Muscle layer of colon (tissue), 2 donors: ENCODE data around the gene ILF3.

Experiments used
- H3K27ac ChIP-seq: one replicate; pipeline ENCODE4 v1.7.0; 2013; ENCODE audit warnings: low read depth, mild to moderate bottlenecking, low read length, moderate library complexity
- H3K27me3 ChIP-seq, 2 donors: one replicate each; pipeline ENCODE4 v1.7.0; 2013; ENCODE audit warnings: low read length in 2 of 2, mild to moderate bottlenecking in 2 of 2; ENCODE audit not compliant: insufficient read depth in 2 of 2, control insufficient read depth in 1 of 2
- H3K36me3 ChIP-seq: one replicate; pipeline ENCODE4 v1.7.0; 2013; ENCODE audit warnings: mild to moderate bottlenecking, low read length; ENCODE audit not compliant: insufficient read depth
- H3K4me1 ChIP-seq: one replicate; pipeline ENCODE4 v1.7.0; 2013; ENCODE audit warnings: mild to moderate bottlenecking, low read length; ENCODE audit not compliant: insufficient read depth
- H3K4me3 ChIP-seq, 2 donors: one replicate each; pipeline ENCODE4 v1.7.0; 2013; ENCODE audit warnings: low read length in 2 of 2, low read depth in 1 of 2, mild to moderate bottlenecking in 1 of 2, moderate library complexity in 1 of 2
- H3K9ac ChIP-seq: one replicate; pipeline ENCODE4 v1.7.0; 2013; ENCODE audit warnings: low read length
- H3K9me3 ChIP-seq: one replicate; pipeline ENCODE4 v1.7.0; 2013; ENCODE audit warnings: mild to moderate bottlenecking, low read length
- donor health status: abdominal sarcoma.
- donor health status: Adenocarcinoma of cecum.

Gene ILF3

GRCh38 chr19:10688545-10689280 is 34.6 kb downstream of the ILF3 start:
- Histone ChIP-seq H3K27me3 (no peaks in the 10 kb centered on the region), H3K4me1 (no peaks in the 10 kb centered on the region), H3K4me3 (no peak overlapping the region), H3K9me3 (no peaks in the 10 kb centered on the region), H3K9ac (no peak overlapping the region), H3K27ac (no peak overlapping the region), H3K36me3 (peaks cover 56% of the 10 kb centered on the region)

DNA sequence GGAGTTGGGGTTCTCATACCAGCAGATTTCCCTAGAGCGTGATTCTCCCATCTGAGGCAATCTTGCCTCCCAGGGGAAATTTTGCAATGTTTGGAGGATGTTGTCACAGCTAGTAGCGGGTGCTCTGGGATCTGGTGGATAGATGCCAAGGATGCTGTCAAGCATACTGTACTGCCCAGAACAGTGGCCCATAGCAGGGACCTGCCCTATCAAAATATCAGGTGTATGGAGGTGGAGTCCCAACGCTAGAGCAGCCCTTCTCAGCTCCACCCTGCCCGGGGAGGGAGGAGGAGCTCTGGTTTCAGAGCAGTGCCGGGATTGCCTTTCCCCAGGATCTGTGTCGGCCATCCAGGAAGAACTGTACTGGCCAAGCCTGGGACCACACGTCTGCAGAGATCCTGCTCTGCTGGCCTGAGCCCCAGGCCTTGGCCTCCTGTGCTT is 36.2 kb downstream of the ILF3 start:
- Histone ChIP-seq H3K4me3 (no peak overlapping the region), H3K9me3 (no peaks in the 10 kb centered on the region), H3K4me1 (no peaks in the 10 kb centered on the region), H3K27ac (no peak overlapping the region), H3K36me3 (peaks cover 40% of the 10 kb centered on the region), H3K9ac (no peak overlapping the region), H3K27me3 (no peaks in the 10 kb centered on the region)

DNA sequence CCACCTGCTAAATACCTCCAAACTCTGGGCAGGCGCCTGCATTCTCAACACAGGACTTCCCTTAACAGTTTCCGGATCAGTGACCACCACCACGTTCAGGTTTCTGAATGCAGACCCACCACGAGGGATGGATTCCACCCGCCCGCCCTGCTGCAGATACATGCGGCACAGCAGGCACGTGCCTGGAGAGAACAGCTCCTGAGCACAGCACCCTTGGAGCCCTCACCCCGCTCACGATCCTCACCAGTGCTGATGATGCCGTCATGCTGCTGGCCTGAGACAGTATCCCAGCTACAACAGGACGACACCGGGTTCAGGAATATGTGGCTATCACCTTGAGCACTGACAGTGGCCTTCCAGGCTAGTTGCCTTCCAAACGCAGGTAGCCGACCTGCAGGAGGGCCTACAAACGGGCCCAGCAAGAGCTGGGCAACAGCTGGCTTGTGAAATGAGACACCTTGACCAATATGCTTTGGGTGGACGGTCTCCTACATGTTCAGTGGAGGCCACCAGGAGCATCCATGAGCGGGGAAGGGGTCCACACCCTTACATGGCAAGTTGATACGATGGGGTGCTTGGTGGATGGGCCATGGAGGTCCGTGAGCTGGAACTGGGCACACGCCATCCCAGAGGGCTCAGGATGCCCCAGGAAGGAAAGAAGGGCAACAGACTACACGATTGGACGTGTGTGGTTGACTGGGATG is 37.2 kb downstream of the ILF3 start:
- H3K9ac ChIP-seq, result no peak overlapping the region
- no peaks in the 10 kb centered on the region for H3K4me1 ChIP-seq
- H3K27me3 ChIP-seq, result no peaks in the 10 kb centered on the region
- H3K9me3 ChIP-seq, result no peaks in the 10 kb centered on the region
- peaks cover 37% of the 10 kb centered on the region for H3K36me3 ChIP-seq
- no peak overlapping the region for H3K4me3 ChIP-seq
- H3K27ac ChIP-seq, result no peak overlapping the region

GRCh38 chr19:10691883-10692282 is 37.7 kb downstream of the ILF3 start:
- Histone ChIP-seq H3K9ac (no peak overlapping the region), H3K27me3 (no peaks in the 10 kb centered on the region), H3K4me1 (no peaks in the 10 kb centered on the region), H3K9me3 (no peaks in the 10 kb centered on the region), H3K4me3 (no peak overlapping the region), H3K27ac (no peak overlapping the region), H3K36me3 (peaks cover 31% of the 10 kb centered on the region)

- Histone ChIP-seq H3K9me3 (no peaks in the 10 kb centered on the region), H3K27me3 (no peaks in the 10 kb centered on the region), H3K9ac (no peak overlapping the region), H3K4me3 (no peak overlapping the region), H3K36me3 (peaks cover 25% of the 10 kb centered on the region), H3K4me1 (no peaks in the 10 kb centered on the region), H3K27ac (no peak overlapping the region)
Measured at GRCh38 chr19:10692673-10693264, 38.6 kb downstream of the ILF3 start.

DNA sequence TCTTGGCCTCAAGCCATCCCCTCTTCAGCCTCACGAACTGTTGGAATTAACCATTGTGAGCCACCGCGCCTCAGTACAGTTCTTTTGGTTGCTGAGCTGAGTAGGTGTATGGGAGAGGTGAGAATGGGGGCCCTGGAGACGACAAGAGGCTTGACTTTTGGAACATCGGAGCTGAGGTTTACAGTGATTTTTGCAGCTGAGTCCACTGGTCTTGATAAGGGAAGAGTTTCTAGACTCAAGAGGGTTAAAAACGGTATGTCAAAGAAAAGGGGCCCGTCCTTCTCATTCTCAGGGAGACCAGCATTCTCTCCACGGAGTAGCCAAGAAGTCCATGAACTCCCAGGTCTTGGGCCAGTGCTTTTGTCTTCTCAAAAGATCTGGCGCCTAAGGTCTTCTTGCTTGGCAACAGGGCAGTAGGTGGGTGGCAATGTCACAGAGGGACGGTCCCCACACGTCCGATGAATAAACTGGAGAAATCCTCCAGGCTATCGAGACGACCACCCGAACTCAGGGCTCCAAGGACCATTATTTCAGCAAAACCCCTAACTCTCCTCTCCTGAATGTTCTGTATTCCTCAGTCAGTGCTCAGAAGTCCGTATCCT is 40.7 kb downstream of the ILF3 start:
- no peak overlapping the region for H3K27ac ChIP-seq
- no peaks in the 10 kb centered on the region for H3K4me1 ChIP-seq
- H3K9ac ChIP-seq, result no peak overlapping the region
- no peak overlapping the region for H3K4me3 ChIP-seq
- H3K9me3 ChIP-seq, result no peaks in the 10 kb centered on the region
- peaks cover 18% of the 10 kb centered on the region for H3K36me3 ChIP-seq
- no peaks in the 10 kb centered on the region for H3K27me3 ChIP-seq

- H3K9me3 ChIP-seq, result no peaks in the 10 kb centered on the region
- H3K27me3 ChIP-seq, result no peaks in the 10 kb centered on the region
- H3K27ac ChIP-seq, result no peak overlapping the region
- H3K36me3 ChIP-seq, result peaks cover 18% of the 10 kb centered on the region
- no peaks in the 10 kb centered on the region for H3K4me1 ChIP-seq
- peak overlapping the region in 1 of 2 donors; percentile 38 for H3K4me3 ChIP-seq
- no peak overlapping the region for H3K9ac ChIP-seq
Measured at GRCh38 chr19:10695401-10696398, 41.6 kb downstream of the ILF3 start.

GRCh38 chr19:10699650-10700335 is 45.6 kb downstream of the ILF3 start:
- H3K9ac ChIP-seq, result no peak overlapping the region
- peaks cover 7% of the 10 kb centered on the region for H3K4me1 ChIP-seq
- H3K4me3 ChIP-seq, result no peak overlapping the region
- H3K27me3 ChIP-seq, result no peaks in the 10 kb centered on the region
- no peaks in the 10 kb centered on the region for H3K36me3 ChIP-seq
- no peak overlapping the region for H3K27ac ChIP-seq
- H3K9me3 ChIP-seq, result no peaks in the 10 kb centered on the region

DNA sequence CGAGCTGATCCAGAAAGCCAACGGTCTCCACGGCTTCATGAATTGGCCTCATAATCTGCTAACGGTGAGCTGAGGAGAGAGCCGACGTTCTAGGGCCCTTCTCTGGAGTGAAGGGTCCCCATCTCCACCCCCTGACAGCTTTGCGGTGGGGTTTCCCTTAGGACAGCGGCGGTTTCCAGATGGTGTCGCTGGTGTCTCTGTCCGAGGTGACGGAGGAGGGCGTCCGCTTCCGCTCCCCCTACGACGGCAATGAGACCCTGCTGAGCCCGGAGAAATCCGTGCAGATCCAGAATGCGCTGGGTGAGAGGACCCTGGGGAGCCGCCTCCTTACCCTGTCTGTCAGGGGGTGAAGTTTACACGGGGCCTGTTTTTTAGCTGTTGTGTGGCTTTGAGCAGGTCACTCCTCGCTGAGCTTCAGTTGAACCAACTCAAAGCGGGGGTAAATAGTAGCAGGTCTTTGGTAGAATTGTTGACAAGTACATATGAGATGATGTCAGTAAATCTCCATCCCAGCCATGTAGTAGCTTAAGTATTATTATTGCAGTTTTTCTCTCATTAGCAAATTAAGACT is 47.9 kb downstream of the ILF3 start:
- H3K27me3 ChIP-seq, result no peaks in the 10 kb centered on the region
- H3K4me1 ChIP-seq, result peaks cover 7% of the 10 kb centered on the region
- peak overlapping the region; percentile 41 for H3K9ac ChIP-seq
- peak overlapping the region; percentile 59 to 88 for H3K4me3 ChIP-seq
- H3K36me3 ChIP-seq, result no peaks in the 10 kb centered on the region
- no peak overlapping the region for H3K27ac ChIP-seq
- H3K9me3 ChIP-seq, result no peaks in the 10 kb centered on the region

- Histone ChIP-seq H3K4me3 (no peak overlapping the region), H3K27me3 (no peaks in the 10 kb centered on the region), H3K9me3 (no peaks in the 10 kb centered on the region), H3K4me1 (peaks cover 4% of the 10 kb centered on the region), H3K9ac (no peak overlapping the region), H3K36me3 (peaks cover 9% of the 10 kb centered on the region), H3K27ac (no peak overlapping the region)
Measured at GRCh38 chr19:10706990-10707389, 52.8 kb downstream of the ILF3 start.
